CD14-positive monocyte (primary cell): Measurements from ENCODE around the gene SP6. TPM values are rescaled to one million over a fixed set of nuclear protein-coding genes. Genes with fewer than 3 reads are reported as not detected.

Experiments used
- DNase-seq, 3 donors: peaks; one replicate each; pipeline ENCODE4 v3.0.0-alpha.2; 2011 to 2022
- H2AFZ ChIP-seq: 2 replicates; pipeline ENCODE4 v1.6.0; 2012; ENCODE audit warnings: mild to moderate bottlenecking, low read depth, low read length, inconsistent platforms; ENCODE audit not compliant: insufficient read depth, poor library complexity, severe bottlenecking
- H3K27ac ChIP-seq, 2 donors: 1 replicate in 1 of 2; 2 replicates in 1 of 2; pipeline ENCODE4 v1.5.1; 2012 to 2013; ENCODE audit warnings: low read length in 2 of 2, control low read depth in 1 of 2, inconsistent platforms in 1 of 2, low read depth in 1 of 2, mild to moderate bottlenecking in 1 of 2
- H3K27me3 ChIP-seq, 2 donors: one replicate each; pipeline versions ENCODE4 v1.6.0 to v1.6.1; 2011 to 2013; ENCODE audit warnings: low read length in 2 of 2; ENCODE audit not compliant: control insufficient read depth in 2 of 2, insufficient read depth in 2 of 2
- H3K36me3 ChIP-seq, 2 donors: replicated peaks in 1 of 2; 1 replicate in 1 of 2; 2 replicates in 1 of 2; pipeline versions ENCODE4 v1.5.1 to v1.6.1; 2012 to 2013; ENCODE audit warnings: low read length in 2 of 2, control low read depth in 1 of 2, inconsistent platforms in 1 of 2, mild to moderate bottlenecking in 1 of 2; ENCODE audit not compliant: insufficient read depth in 2 of 2, control insufficient read depth in 1 of 2
- H3K4me1 ChIP-seq, 2 donors: 1 replicate in 1 of 2; 2 replicates in 1 of 2; pipeline versions ENCODE4 v1.5.1 to v1.6.1; 2012 to 2013; ENCODE audit warnings: low read length in 2 of 2, control low read depth in 1 of 2, inconsistent platforms in 1 of 2, mild to moderate bottlenecking in 1 of 2, moderate library complexity in 1 of 2; ENCODE audit not compliant: insufficient read depth in 2 of 2, control insufficient read depth in 1 of 2
- H3K4me2 ChIP-seq: replicated peaks from 2 replicates; pipeline ENCODE3; 2012; ENCODE audit warnings: low read length, moderate library complexity, mild to moderate bottlenecking; ENCODE audit not compliant: poor library complexity, severe bottlenecking; ENCODE audit errors: extremely low read depth
- H3K4me3 ChIP-seq, 3 experiments: fragments of 200-600 bp in 1 of 3; sonication (generic) in 1 of 3; replicated peaks in 1 of 3; 1 replicate in 2 of 3; 2 replicates in 1 of 3; pipeline ENCODE4 v1.5.1; 2011 to 2013; ENCODE audit warnings: low read length in 3 of 3, mild to moderate bottlenecking in 3 of 3, control low read depth in 2 of 3, low read depth in 2 of 3, inconsistent platforms in 1 of 3, moderate library complexity in 1 of 3
- H3K79me2 ChIP-seq: 2 replicates; pipeline ENCODE4 v1.6.0; 2012; ENCODE audit warnings: mild to moderate bottlenecking, control low read depth, inconsistent platforms, low read length, moderate library complexity; ENCODE audit not compliant: insufficient read depth
- H3K9ac ChIP-seq: 2 replicates; pipeline ENCODE4 v1.6.0; 2017; ENCODE audit warnings: low read length, mild to moderate bottlenecking; ENCODE audit not compliant: insufficient read depth, poor library complexity, severe bottlenecking
- H3K9me3 ChIP-seq, 2 donors: replicated peaks in 1 of 2; 1 replicate in 1 of 2; 2 replicates in 1 of 2; pipeline versions ENCODE4 v1.5.1 to v1.6.1; 2012 to 2013; ENCODE audit warnings: low read length in 2 of 2, control low read depth in 1 of 2; ENCODE audit not compliant: control insufficient read depth in 1 of 2, insufficient read depth in 1 of 2
- H4K20me1 ChIP-seq: 2 replicates; pipeline ENCODE4 v1.6.0; 2012; ENCODE audit warnings: mild to moderate bottlenecking, low read length, control low read depth, moderate library complexity; ENCODE audit not compliant: insufficient read depth
- H3K27ac Mint-ChIP-seq, 7 donors: one replicate each; pipeline ENCODE4 v1.8.0; 2020; ENCODE audit warnings: mild to moderate bottlenecking in 7 of 7, mixed read lengths in 7 of 7, moderate library complexity in 6 of 7, inconsistent platforms in 2 of 7
- H3K27me3 Mint-ChIP-seq, 3 donors: one replicate each; pipeline ENCODE4 v1.8.0; 2021 to 2022; ENCODE audit warnings: low read depth in 3 of 3, mild to moderate bottlenecking in 3 of 3, mixed read lengths in 3 of 3, moderate library complexity in 3 of 3, inconsistent platforms in 1 of 3
- H3K36me3 Mint-ChIP-seq, 2 donors: one replicate each; pipeline ENCODE4 v1.8.0; 2020; ENCODE audit warnings: mixed read lengths in 2 of 2, inconsistent platforms in 1 of 2, mild to moderate bottlenecking in 1 of 2
- H3K4me1 Mint-ChIP-seq: one replicate; pipeline ENCODE4 v1.8.0; 2020; ENCODE audit warnings: mild to moderate bottlenecking, mixed read lengths
- H3K4me3 Mint-ChIP-seq, 2 donors: one replicate each; pipeline ENCODE4 v1.8.0; 2020; ENCODE audit warnings: mild to moderate bottlenecking in 2 of 2, mixed read lengths in 2 of 2, moderate library complexity in 1 of 2
- H3K9me3 Mint-ChIP-seq, 7 donors: one replicate each; pipeline ENCODE4 v1.8.0; 2020 to 2022; ENCODE audit warnings: mixed read lengths in 7 of 7, mild to moderate bottlenecking in 6 of 7, moderate library complexity in 6 of 7, inconsistent platforms in 2 of 7
- CTCF ChIP-seq: fragments of 200-600 bp; IDR thresholded peaks from one replicate; pipeline ENCODE4 v1.8.0; 2022; ENCODE audit warnings: antibody characterized with exemption, mild to moderate bottlenecking
- WGBS: methylation state at CpG from one replicate; pipeline ENCODE4 v1.1.5; 2013; ENCODE audit warnings: missing lambda C conversion rate; ENCODE audit not compliant: insufficient coverage; 5-methylcytosine and 5-hydroxymethylcytosine counted together
- intact Hi-C, 2 donors: fragments of 100-400 bp; cut with micrococcal nuclease; formaldehyde crosslinking; loops; one replicate each; pipeline versions ENCODE4 v1.15.0 to v1.15.1; 2023
- polyA plus RNA-seq, 3 donors: library from polyadenylated mRNA; depleted of rRNA in 1 of 3; unstranded in 2 of 3; stranded (reverse) in 1 of 3; fragments of 300-500 nt in 2 of 3; fragments of >200 nt in 1 of 3; fragmentation: Illumina TruSeq in 2 of 3; gene quantifications; 1 replicate in 2 of 3; 2 replicates in 1 of 3; pipeline ENCODE4 v1.2.3, GENCODE V29; 2012 to 2021

SP6 gene
- polyA plus RNA-seq, 3 donors = 0.06 TPM; not detected in 2

GRCh38 chr17:47866941-47867340 lies 16.0 kb upstream of the SP6 start:
- 91% methylated on average over 20 of the region's 20 CpGs for WGBS
- peaks cover 19 to 50% (median 29%) of the 10 kb centered on the region in 3 donors for H3K27me3 Mint-ChIP-seq

GRCh38 chr17:47864791-47865216 lies 13.8 kb upstream of the SP6 start:
- H3K4me3 ChIP-seq = no peak overlapping the region
- no peaks in the 10 kb centered on the region for H3K4me1 ChIP-seq
- no peak overlapping the region for H3K27ac Mint-ChIP-seq
- H3K9ac ChIP-seq = no peak overlapping the region
- TF ChIP-seq CTCF = no peak
- no peaks in the 10 kb centered on the region for H3K36me3 Mint-ChIP-seq
- H3K4me1 Mint-ChIP-seq = peaks cover 8% of the 10 kb centered on the region
- no peaks in the 10 kb centered on the region for H4K20me1 ChIP-seq
- no peaks in the 10 kb centered on the region for H3K36me3 ChIP-seq
- peaks cover 7 to 33% (median 13%) of the 10 kb centered on the region in 3 donors for H3K27me3 Mint-ChIP-seq
- H3K27ac ChIP-seq = no peak overlapping the region
- WGBS = 100% methylated on average over 1 of the region's 7 CpGs
- no peaks in the 10 kb centered on the region for H3K9me3 ChIP-seq
- H2AFZ ChIP-seq = no peak overlapping the region
- DNase-seq = no peak
- H3K27me3 ChIP-seq = peaks cover 0 to 4% of the 10 kb centered on the region in 2 donors
- H3K4me2 ChIP-seq = no peak overlapping the region
- H3K9me3 Mint-ChIP-seq = no peaks in the 10 kb centered on the region
- intact Hi-C loops = no loop called here
- H3K79me2 ChIP-seq = no peaks in the 10 kb centered on the region
- H3K4me3 Mint-ChIP-seq = no peak overlapping the region

More at GRCh38 chr17:47866941-47867340, 16.0 kb upstream of the SP6 start:
- no peak for TF ChIP-seq CTCF
- Histone ChIP-seq H3K36me3 (no peaks in the 10 kb centered on the region), H4K20me1 (no peaks in the 10 kb centered on the region), H3K4me2 (no peak overlapping the region), H3K27me3 (peaks cover 12 to 17% of the 10 kb centered on the region in 2 donors), H3K9ac (no peak overlapping the region), H3K4me3 (no peak overlapping the region), H2AFZ (no peak overlapping the region), H3K79me2 (no peaks in the 10 kb centered on the region), H3K27ac (no peak overlapping the region), H3K9me3 (no peaks in the 10 kb centered on the region), H3K4me1 (no peaks in the 10 kb centered on the region)
- Mint-ChIP-seq H3K4me1 (peaks cover 8% of the 10 kb centered on the region), H3K36me3 (no peaks in the 10 kb centered on the region), H3K4me3 (no peak overlapping the region), H3K27ac (no peak overlapping the region), H3K9me3 (peaks cover 0 to under 1% (median 0%) of the 10 kb centered on the region in 7 donors)
- intact Hi-C loops = no loop called here
- no peak for DNase-seq
